HG03439 (cell line): ENCODE results near the gene GPR84.

ENCODE experiments used
- ATAC-seq: cut with Tn5 transposase; IDR thresholded peaks from one replicate; pipeline ENCODE4 v1.9.1; 2021; ENCODE audit warnings: mild to moderate bottlenecking, moderate library complexity; ENCODE audit not compliant: unreplicated experiment

The GPR84 gene

GRCh38 chr12:54375259-54375579 lies 10.9 kb upstream of the GPR84 start:
- ATAC-seq = no peak

GRCh38 chr12:54374562-54375258 lies 10.4 kb upstream of the GPR84 start:
- no peak for ATAC-seq

GRCh38 chr12:54373649-54374561 lies 9.6 kb upstream of the GPR84 start:
- no peak for ATAC-seq

GRCh38 chr12:54372113-54372806 lies 8.0 kb upstream of the GPR84 start:
- ATAC-seq = no peak

GRCh38 chr12:54371328-54372112 lies 7.2 kb upstream of the GPR84 start:
- ATAC-seq = no peak

- no peak for ATAC-seq
Measured at GRCh38 chr12:54370171-54370730, 6.0 kb upstream of the GPR84 start.

GRCh38 chr12:54369597-54370131 lies 5.4 kb upstream of the GPR84 start:
- ATAC-seq = no peak

GRCh38 chr12:54368709-54369596 lies 4.7 kb upstream of the GPR84 start:
- peak; percentile 83 for ATAC-seq

GRCh38 chr12:54368025-54368708 lies 3.9 kb upstream of the GPR84 start:
- no peak for ATAC-seq

- ATAC-seq = no peak
Measured at GRCh38 chr12:54363618-54364017, 668 bp downstream of the GPR84 start.

GRCh38 chr12:54363047-54363446 lies 1.2 kb downstream of the GPR84 start:
- no peak for ATAC-seq

- no peak for ATAC-seq
Measured at GRCh38 chr12:54360717-54361456, 3.4 kb downstream of the GPR84 start.

- no peak for ATAC-seq
Measured at GRCh38 chr12:54359762-54360351, 4.4 kb downstream of the GPR84 start.

- ATAC-seq = peak; percentile 94
Measured at GRCh38 chr12:54358945-54359761, 5.1 kb downstream of the GPR84 start.

- ATAC-seq = no peak
Measured at GRCh38 chr12:54358191-54358944, 5.9 kb downstream of the GPR84 start.
